SJCRH30 (cell line): ENCODE results near the gene SAMD4B. TPM values are rescaled to one million over a fixed set of nuclear protein-coding genes. Genes with fewer than 3 reads are reported as not detected.

Experiments
- DNase-seq, 2 experiments: peaks; one replicate each; pipeline ENCODE4 v3.0.0-alpha.2; 2015 to 2020
- H3K27ac ChIP-seq: fragments of 250-450 bp; sonication (Bioruptor Pico); 2 replicates; pipeline ENCODE4 v1.5.1; 2020; ENCODE audit warnings: mild to moderate bottlenecking, moderate library complexity
- H3K27me3 ChIP-seq: fragments of 250-450 bp; sonication (Bioruptor Pico); 2 replicates; pipeline ENCODE4 v1.5.1; 2020; ENCODE audit warnings: mild to moderate bottlenecking, moderate library complexity
- H3K36me3 ChIP-seq: fragments of 250-450 bp; sonication (Bioruptor Pico); 2 replicates; pipeline ENCODE4 v1.5.1; 2020; ENCODE audit warnings: mild to moderate bottlenecking, moderate library complexity
- H3K4me1 ChIP-seq: fragments of 250-450 bp; sonication (Bioruptor Pico); 2 replicates; pipeline ENCODE4 v1.5.1; 2020; ENCODE audit warnings: mild to moderate bottlenecking, moderate library complexity
- H3K4me3 ChIP-seq: fragments of 250-450 bp; sonication (Bioruptor Pico); 2 replicates; pipeline ENCODE4 v1.5.1; 2020; ENCODE audit warnings: mild to moderate bottlenecking, moderate library complexity
- H3K9me3 ChIP-seq: fragments of 250-450 bp; sonication (Bioruptor Pico); replicated peaks from 2 replicates; pipeline ENCODE4 v1.5.1; 2020; ENCODE audit warnings: mild to moderate bottlenecking, moderate library complexity
- total RNA-seq: library from RNA; depleted of rRNA; stranded (reverse); fragments of >200 nt; shearing (Covaris generic); gene quantifications from 2 replicates; pipeline ENCODE4 v1.2.3, GENCODE V29; 2014

SAMD4B gene
- total RNA-seq, 1 experiment from 2014 or later = 125 TPM

GRCh38 chr19:39416152-39417120 lies 74.2 kb downstream of the SAMD4B start:
- no peak overlapping the region for H3K27ac ChIP-seq
- H3K36me3 ChIP-seq = peaks cover 29% of the 10 kb centered on the region
- H3K4me3 ChIP-seq = no peak overlapping the region

DNA sequence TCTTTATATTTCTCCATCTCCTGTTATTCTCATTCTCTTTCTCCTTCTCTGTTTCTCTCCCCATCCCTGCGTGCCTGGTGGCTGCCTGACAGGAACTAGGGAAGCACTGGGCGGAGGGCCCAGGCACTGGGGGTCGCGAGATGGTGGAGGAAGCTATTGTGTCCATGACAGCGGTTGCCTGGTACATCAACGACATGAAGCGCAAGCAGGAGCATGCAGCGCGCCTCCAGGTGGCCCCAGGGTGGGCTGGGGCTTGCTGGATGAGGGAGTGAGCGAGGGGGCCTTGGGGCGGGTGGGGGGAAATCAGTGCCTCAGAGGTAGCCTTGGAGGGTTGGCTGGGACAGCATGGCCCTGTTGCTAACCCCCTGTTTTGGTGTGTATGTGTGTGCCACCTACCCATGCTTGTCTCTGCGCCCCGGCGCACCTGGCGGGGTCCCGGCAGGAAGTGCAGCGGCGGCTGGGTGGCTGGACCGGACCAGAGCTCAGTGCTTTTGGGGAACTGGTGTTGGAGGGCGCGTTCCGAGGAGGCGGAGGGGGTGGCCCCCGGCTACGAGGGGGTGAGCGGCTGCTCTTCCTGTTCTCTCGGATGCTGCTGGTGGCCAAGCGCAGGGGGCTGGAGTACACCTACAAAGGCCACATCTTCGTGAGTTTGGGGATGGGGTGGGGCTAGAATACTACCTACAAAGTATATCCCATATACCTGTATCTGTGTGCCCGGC lies 75.4 kb downstream of the SAMD4B start:
- no peak overlapping the region for H3K4me3 ChIP-seq
- peaks cover 40% of the 10 kb centered on the region for H3K36me3 ChIP-seq
- H3K27me3 ChIP-seq = no peaks in the 10 kb centered on the region
- H3K9me3 ChIP-seq = no peaks in the 10 kb centered on the region
- no peak for DNase-seq
- no peak overlapping the region for H3K27ac ChIP-seq
- H3K4me1 ChIP-seq = no peaks in the 10 kb centered on the region

More at GRCh38 chr19:39416152-39417120, 74.2 kb downstream of the SAMD4B start:
- peaks cover 2% of the 10 kb centered on the region for H3K4me1 ChIP-seq
- peak; percentile 63 to 67 for DNase-seq
- no peaks in the 10 kb centered on the region for H3K9me3 ChIP-seq
- no peaks in the 10 kb centered on the region for H3K27me3 ChIP-seq

DNA sequence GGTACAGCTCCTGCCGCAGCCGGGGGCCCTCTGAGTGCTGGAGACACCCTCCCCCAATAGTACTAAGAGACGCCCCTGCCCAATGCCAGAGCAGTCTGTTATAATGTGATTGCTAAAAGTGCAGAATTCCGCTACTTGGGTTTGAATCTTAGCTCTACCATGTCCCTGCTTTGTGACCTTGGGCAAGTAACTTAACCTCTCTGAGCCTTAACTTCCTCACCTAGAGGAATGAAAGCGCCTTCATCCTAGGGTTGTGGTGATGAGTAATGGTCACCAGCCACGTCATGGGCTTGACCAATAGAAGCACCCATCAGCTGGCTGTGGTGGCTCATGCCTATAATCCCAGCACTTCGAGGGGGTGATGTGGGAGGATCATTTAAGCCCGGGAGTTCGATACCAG lies 76.8 kb downstream of the SAMD4B start:
- no peaks in the 10 kb centered on the region for H3K27me3 ChIP-seq
- H3K4me3 ChIP-seq = no peak overlapping the region
- DNase-seq = no peak
- peaks cover 46% of the 10 kb centered on the region for H3K36me3 ChIP-seq
- no peaks in the 10 kb centered on the region for H3K9me3 ChIP-seq
- no peak overlapping the region for H3K27ac ChIP-seq
- H3K4me1 ChIP-seq = no peaks in the 10 kb centered on the region

DNA sequence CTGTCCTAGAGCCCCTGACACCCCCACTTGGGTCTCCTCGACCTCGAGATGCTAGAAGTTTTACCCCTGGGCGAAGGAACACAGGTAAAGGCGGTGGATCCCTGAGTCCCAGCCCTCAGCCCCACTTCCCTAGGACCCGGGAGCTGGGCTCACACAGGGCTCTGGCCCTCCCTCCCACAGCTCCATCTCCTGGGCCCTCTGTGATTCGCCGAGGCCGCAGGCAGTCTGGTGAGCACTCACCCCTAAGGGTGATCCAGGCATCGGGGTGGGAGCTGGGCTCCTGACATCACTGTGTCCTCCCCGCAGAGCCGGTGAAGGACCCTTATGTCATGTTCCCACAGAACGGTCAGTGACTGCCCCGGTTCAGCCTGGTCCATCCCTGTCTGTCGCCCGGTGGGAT lies 78.5 kb downstream of the SAMD4B start:
- Histone ChIP-seq H3K4me3 (no peak overlapping the region), H3K9me3 (no peaks in the 10 kb centered on the region), H3K4me1 (no peaks in the 10 kb centered on the region), H3K27ac (no peak overlapping the region), H3K36me3 (peaks cover 53% of the 10 kb centered on the region), H3K27me3 (no peaks in the 10 kb centered on the region)
- no peak for DNase-seq

GRCh38 chr19:39422020-39422419 lies 79.8 kb downstream of the SAMD4B start:
- Histone ChIP-seq H3K27me3 (no peaks in the 10 kb centered on the region), H3K4me1 (no peaks in the 10 kb centered on the region), H3K27ac (no peak overlapping the region), H3K9me3 (no peaks in the 10 kb centered on the region), H3K4me3 (no peak overlapping the region), H3K36me3 (peaks cover 53% of the 10 kb centered on the region)
- DNase-seq = no peak

DNA sequence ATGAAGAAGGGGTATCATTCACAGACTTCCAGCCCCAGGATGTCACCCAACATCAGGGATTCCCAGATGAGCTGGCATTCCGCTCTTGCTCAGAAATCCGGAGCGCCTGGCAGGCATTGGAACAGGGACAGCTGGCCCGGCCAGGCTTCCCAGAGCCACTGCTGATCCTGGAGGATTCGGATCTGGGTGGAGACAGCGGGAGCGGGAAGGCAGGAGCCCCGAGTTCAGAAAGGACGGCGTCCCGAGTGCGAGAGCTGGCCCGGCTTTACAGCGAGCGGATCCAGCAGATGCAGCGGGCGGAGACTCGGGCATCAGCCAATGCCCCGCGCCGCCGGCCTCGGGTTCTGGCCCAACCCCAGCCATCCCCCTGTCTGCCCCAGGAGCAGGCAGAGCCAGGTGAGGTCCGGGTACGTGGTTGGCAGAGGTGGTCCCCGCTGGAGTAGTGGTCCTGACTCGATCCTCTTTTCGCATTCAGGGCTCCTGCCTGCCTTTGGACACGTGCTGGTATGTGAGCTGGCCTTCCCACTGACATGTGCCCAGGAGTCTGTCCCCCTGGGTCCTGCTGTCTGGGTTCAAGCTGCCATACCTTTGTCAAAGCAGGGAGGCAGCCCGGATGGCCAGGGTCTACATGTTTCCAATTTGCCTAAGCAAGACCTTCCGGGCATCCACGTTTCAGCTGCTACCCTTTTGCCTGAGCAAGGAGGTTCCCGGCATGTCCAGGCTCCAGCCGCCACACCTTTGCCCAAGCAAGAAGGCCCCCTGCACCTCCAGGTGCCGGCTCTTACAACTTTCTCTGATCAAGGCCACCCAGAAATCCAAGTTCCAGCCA lies 81.3 kb downstream of the SAMD4B start:
- DNase-seq = no peak
- H3K9me3 ChIP-seq = no peaks in the 10 kb centered on the region
- peaks cover 45% of the 10 kb centered on the region for H3K36me3 ChIP-seq
- no peaks in the 10 kb centered on the region for H3K27me3 ChIP-seq
- H3K27ac ChIP-seq = no peak overlapping the region
- H3K4me1 ChIP-seq = peaks cover 2% of the 10 kb centered on the region; the same call in 1 of the 2 replicates
- H3K4me3 ChIP-seq = no peak overlapping the region

GRCh38 chr19:39424934-39425333 lies 82.7 kb downstream of the SAMD4B start:
- Histone ChIP-seq H3K27ac (no peak overlapping the region), H3K4me3 (no peak overlapping the region), H3K9me3 (no peaks in the 10 kb centered on the region), H3K4me1 (peaks cover 7% of the 10 kb centered on the region; the same call in 1 of the 2 replicates), H3K36me3 (peaks cover 33% of the 10 kb centered on the region), H3K27me3 (no peaks in the 10 kb centered on the region)
- DNase-seq = no peak

DNA sequence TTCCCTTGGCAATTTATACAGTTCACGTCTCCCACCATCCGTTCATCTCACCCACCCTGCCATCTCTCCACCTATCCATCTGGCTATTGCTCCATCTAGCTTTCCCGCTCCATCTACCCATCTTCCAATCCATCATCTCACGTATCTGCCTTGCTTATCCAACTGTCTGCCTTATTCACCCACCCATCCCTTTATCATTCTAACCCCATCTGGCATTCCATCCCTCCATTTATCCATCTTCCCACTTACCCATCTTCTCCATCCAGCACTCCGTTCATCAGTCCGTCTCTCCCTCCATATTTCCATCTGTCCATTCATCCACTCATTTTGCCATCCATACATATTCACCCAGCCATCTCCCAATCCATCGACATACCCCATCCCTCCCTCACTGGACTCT lies 83.5 kb downstream of the SAMD4B start:
- DNase-seq = no peak
- H3K27me3 ChIP-seq = no peaks in the 10 kb centered on the region
- no peaks in the 10 kb centered on the region for H3K9me3 ChIP-seq
- H3K36me3 ChIP-seq = peaks cover 28% of the 10 kb centered on the region
- H3K27ac ChIP-seq = no peak overlapping the region
- H3K4me3 ChIP-seq = no peak overlapping the region
- H3K4me1 ChIP-seq = peaks cover 7% of the 10 kb centered on the region; the same call in 1 of the 2 replicates

- Histone ChIP-seq H3K36me3 (peaks cover 27% of the 10 kb centered on the region), H3K9me3 (no peaks in the 10 kb centered on the region), H3K4me3 (no peak overlapping the region), H3K4me1 (peaks cover 7% of the 10 kb centered on the region; the same call in 1 of the 2 replicates), H3K27me3 (no peaks in the 10 kb centered on the region), H3K27ac (no peak overlapping the region)
- DNase-seq = no peak
Measured at GRCh38 chr19:39426170-39426569, 83.9 kb downstream of the SAMD4B start.

DNA sequence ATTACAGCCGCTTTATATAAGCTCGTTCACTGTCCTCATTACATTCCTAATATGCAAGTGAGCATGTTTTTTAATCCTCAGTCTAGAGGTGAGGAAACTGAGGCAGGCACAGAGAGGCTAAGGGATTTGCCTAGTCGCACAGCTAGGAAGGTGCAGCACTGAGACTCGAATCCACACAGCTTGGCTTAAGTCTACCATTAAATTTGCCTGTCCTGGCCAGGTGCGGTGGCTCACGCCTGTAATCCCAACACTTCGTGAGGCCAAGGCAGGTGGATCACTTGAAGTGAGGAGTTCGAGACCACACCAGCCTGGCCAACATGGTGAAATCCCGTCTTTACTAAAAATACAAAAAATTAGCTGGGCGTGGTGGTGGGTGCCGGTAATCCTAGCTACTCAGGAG lies 85.5 kb downstream of the SAMD4B start:
- peaks cover 7% of the 10 kb centered on the region; the same call in 1 of the 2 replicates for H3K4me1 ChIP-seq
- no peak overlapping the region for H3K27ac ChIP-seq
- no peaks in the 10 kb centered on the region for H3K9me3 ChIP-seq
- no peak for DNase-seq
- H3K36me3 ChIP-seq = peaks cover 23% of the 10 kb centered on the region
- H3K27me3 ChIP-seq = no peaks in the 10 kb centered on the region
- H3K4me3 ChIP-seq = no peak overlapping the region

GRCh38 chr19:39428283-39429112 lies 86.3 kb downstream of the SAMD4B start:
- Histone ChIP-seq H3K9me3 (no peaks in the 10 kb centered on the region), H3K36me3 (peaks cover 29% of the 10 kb centered on the region), H3K27ac (no peak overlapping the region; the same call in 1 of the 2 replicates), H3K4me1 (peaks cover 7% of the 10 kb centered on the region; the same call in 1 of the 2 replicates), H3K4me3 (peak overlapping the region; percentile 7; the same call in 1 of the 2 replicates), H3K27me3 (no peaks in the 10 kb centered on the region)
- DNase-seq = peak; percentile 74 to 79

DNA sequence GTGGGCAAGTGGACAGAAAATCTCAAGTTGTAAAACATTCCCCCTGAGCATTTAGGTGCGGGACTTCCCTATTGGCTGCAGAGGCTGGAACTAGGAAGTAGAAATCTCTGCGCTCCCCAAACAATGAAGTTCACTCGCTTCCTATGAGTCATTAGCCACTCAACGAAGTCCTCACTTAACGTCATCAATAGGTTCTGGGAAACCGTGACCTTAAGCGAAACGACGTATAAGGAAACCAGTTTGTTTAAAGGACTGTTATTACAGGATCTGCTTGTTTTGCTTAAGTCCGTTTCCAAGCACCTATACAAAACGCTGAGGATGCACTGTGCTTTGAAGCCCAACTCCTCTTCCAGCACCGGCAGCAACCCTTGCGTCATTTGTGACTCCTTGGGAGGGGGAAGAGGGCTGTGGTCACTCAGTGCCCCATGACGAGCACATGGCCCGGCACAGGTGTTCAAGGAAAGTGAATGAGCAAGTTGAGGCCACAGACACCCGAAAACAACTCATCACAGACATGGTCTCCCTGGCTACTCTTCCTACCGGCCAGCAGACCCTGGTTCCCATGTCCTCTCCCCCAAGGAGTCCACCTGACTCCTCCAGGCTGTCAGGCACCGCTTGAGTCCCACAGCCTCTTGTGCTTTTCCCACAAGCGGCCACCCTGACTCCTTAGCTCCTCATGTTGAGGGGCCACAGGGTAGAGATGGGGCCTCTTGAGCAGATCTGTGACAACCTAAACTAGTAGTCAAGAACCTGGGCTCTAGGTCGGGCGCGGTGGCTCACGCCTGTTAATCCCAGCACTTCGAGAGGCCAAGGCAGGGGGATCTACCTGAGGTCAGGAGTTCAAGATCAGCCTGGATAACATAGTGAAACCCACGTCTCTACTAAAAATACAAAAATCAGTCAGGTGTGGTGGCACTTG lies 88.7 kb downstream of the SAMD4B start:
- DNase-seq = peak; percentile 30 to 51
- no peaks in the 10 kb centered on the region for H3K9me3 ChIP-seq
- peak overlapping the region; percentile 3; the same call in 1 of the 2 replicates for H3K27ac ChIP-seq
- peaks cover 39% of the 10 kb centered on the region for H3K36me3 ChIP-seq
- no peaks in the 10 kb centered on the region for H3K27me3 ChIP-seq
- peaks cover 7% of the 10 kb centered on the region; the same call in 1 of the 2 replicates for H3K4me1 ChIP-seq
- H3K4me3 ChIP-seq = no peak overlapping the region

- H3K36me3 ChIP-seq = peaks cover 39% of the 10 kb centered on the region
- no peaks in the 10 kb centered on the region for H3K9me3 ChIP-seq
- H3K4me1 ChIP-seq = peaks cover 7% of the 10 kb centered on the region; the same call in 1 of the 2 replicates
- H3K27me3 ChIP-seq = no peaks in the 10 kb centered on the region
- no peak overlapping the region for H3K27ac ChIP-seq
- DNase-seq = no peak
- no peak overlapping the region for H3K4me3 ChIP-seq
Measured at GRCh38 chr19:39432677-39433025, 90.4 kb downstream of the SAMD4B start.
